Measurements from ENCODE around the gene TRMT1. TPM values are rescaled to one million over a fixed set of nuclear protein-coding genes. Genes with fewer than 3 reads are reported as not detected.

The TRMT1 gene
- total RNA-seq, 1 donor from 2014 or later, result 28.0 TPM

DNA sequence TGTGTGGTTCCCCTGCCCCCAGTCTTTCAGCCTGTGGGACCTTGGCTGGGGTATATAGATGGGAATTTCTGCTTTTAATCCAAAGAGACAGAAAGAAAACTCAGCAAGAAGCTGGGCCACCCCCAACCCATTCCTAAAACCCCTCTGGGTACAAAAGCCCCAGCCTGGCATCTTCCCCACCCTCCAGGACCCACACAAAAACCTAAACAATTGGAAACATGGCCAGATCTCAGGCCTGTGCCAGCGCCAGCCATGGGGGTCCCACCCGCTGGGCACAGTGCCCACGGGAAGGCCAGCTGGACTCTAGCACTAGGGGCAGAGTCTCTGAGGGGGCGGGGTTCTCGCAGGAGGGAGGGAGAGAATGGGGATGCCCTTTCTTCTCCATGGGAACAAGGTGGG, 22.4 kb downstream of the TRMT1 start:
- DNase-seq (ENCODE audit: extremely low spot score in 2 of 2), result no peak
- Histone ChIP-seq H3K27ac (peak overlapping the region; percentile 90), H3K4me3 (no peak overlapping the region), H3K9me3 (no peaks in the 10 kb centered on the region), H3K27me3 (no peaks in the 10 kb centered on the region), H3K4me1 (peaks cover 90% of the 10 kb centered on the region), H3K36me3 (no peaks in the 10 kb centered on the region)
- intact Hi-C loops (cut with DNase I), result loop anchor here (5.0 kb wide), 1 partner anchor 112 kb away; no protein-coding TSS in a partner anchor
- TF ChIP-seq POLR2A (IDR thresholded peaks at IDR 0.05) (no peak), POLR2AphosphoS5 (IDR thresholded peaks at IDR 0.05; ENCODE audit: insufficient read depth in 1 of 2, low read depth in 1 of 2) (no peak)
- TF ChIP-seq, protein P1, sequence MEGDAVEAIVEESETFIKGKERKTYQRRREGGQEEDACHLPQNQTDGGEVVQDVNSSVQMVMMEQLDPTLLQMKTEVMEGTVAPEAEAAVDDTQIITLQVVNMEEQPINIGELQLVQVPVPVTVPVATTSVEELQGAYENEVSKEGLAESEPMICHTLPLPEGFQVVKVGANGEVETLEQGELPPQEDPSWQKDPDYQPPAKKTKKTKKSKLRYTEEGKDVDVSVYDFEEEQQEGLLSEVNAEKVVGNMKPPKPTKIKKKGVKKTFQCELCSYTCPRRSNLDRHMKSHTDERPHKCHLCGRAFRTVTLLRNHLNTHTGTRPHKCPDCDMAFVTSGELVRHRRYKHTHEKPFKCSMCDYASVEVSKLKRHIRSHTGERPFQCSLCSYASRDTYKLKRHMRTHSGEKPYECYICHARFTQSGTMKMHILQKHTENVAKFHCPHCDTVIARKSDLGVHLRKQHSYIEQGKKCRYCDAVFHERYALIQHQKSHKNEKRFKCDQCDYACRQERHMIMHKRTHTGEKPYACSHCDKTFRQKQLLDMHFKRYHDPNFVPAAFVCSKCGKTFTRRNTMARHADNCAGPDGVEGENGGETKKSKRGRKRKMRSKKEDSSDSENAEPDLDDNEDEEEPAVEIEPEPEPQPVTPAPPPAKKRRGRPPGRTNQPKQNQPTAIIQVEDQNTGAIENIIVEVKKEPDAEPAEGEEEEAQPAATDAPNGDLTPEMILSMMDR (IDR thresholded peaks at IDR 0.05), result peak in 1 of 3 experiments; percentile 10

DNA sequence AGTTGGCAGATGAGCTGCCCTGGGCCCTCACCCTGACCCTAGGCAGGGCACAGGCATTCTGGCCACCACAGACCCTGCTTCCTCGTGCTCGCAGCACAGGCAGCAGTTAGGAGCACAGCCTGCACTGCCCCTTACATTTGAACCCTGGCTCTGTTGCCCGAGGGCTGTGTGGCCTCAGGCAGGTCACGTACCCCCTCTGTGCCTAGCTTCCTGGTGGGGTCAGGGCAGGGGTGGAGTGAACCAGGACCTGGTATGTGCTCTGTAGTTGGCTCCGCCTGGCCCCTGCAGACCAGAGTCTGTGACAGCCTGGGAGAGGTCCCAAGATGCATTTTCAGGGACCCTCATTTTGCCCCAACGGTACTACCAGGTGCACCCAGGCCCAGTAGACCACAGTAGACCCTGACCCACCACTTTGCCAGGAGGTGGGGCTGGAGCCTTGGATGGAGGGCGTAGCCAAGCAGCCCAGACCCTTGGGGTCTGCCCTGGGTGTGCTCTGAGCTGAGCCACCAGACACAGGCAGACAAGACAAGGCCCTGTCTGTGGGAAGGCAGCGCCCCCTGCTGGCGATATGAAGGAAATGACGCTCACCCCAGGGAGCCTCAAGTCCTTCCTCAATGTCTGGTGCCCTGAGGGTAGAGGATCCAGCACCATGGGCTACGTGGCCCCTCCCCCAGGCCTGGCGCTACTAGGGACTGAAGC, 23.0 kb downstream of the TRMT1 start:
- DNase-seq (ENCODE audit: extremely low spot score in 2 of 2), result no peak
- peaks cover 87% of the 10 kb centered on the region for H3K4me1 ChIP-seq
- intact Hi-C loops (cut with DNase I), result loop anchor here (5.0 kb wide), 1 partner anchor 111 kb away; no protein-coding TSS in a partner anchor

DNA sequence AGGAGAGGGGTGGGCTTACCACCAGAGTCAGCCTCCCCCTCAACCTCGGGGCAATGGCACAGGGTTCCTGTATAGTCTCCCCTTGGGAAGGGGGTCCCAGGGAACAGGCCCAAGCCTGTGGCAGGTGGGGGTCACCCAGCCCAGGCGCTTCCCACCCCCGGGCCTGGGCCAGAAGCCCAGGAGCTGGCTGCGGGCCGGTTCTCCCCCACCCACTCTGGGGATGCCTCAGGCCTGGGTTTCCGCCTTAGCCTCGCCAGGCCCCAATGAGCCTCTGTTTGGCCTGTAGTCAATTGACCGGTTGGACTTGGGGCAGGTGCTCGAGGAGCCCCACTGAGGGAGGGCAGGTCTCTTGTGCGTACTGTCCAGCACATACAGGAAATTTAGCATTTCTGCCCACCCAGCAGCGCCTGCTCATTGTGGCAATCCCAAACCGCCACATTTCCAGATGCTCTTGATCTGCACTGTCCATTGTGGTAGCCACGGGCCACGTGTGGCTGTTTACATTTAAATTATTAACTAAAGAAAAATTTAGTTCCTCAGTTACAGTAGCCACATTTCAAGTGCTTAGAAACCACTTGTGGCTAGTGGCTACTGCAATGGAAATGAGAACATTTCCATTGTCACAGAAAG, 23.8 kb downstream of the TRMT1 start:
- no peak overlapping the region for H3K4me3 ChIP-seq
- no peak for DNase-seq (ENCODE audit: extremely low spot score in 2 of 2)
- no peaks in the 10 kb centered on the region for H3K27me3 ChIP-seq
- H3K27ac ChIP-seq, result peak overlapping the region; percentile 90
- intact Hi-C loops (cut with DNase I), result loop anchor here (5.0 kb wide), 1 partner anchor 110 kb away; no protein-coding TSS in a partner anchor
- peaks cover 80% of the 10 kb centered on the region for H3K4me1 ChIP-seq
- no peaks in the 10 kb centered on the region for H3K36me3 ChIP-seq
- no peaks in the 10 kb centered on the region for H3K9me3 ChIP-seq
- TF ChIP-seq, protein P1 (IDR thresholded peaks at IDR 0.05), result no peak
- no peak for TF ChIP-seq POLR2AphosphoS5 (IDR thresholded peaks at IDR 0.05; ENCODE audit: insufficient read depth in 1 of 2, low read depth in 1 of 2)
- no peak for TF ChIP-seq POLR2A (IDR thresholded peaks at IDR 0.05)

More for the DNA sequence above, 23.0 kb downstream of the TRMT1 start:
- Histone ChIP-seq H3K27me3 (no peaks in the 10 kb centered on the region), H3K4me3 (no peak overlapping the region), H3K9me3 (no peaks in the 10 kb centered on the region), H3K27ac (peak overlapping the region; percentile 90), H3K36me3 (no peaks in the 10 kb centered on the region)
- TF ChIP-seq, protein P1 (IDR thresholded peaks at IDR 0.05), result peak; percentile 90 to 97 (median 96)
- TF ChIP-seq POLR2AphosphoS5 (IDR thresholded peaks at IDR 0.05; ENCODE audit: insufficient read depth in 1 of 2, low read depth in 1 of 2) (peak; percentile 33 to 43), POLR2A (IDR thresholded peaks at IDR 0.05) (no peak)

DNA sequence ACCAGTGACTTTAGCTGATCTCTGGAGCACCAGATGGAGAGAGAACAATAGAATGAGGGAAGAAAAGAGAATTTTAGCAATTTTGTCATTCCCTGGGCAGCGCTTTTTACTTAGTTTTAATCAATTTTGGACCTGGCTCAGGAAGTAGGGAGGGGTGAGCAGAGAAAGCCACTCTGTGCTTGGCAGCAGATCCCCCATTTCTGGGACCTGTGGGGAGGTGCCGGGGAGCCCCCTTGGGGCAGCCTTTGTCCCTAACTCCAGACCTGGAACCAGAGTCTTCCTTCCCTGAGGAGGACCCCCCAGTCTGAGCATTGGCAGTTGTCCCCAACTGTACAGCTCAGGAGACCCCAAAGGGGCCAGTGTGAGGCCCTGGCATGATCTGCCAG, 24.4 kb downstream of the TRMT1 start:
- no peak for DNase-seq (ENCODE audit: extremely low spot score in 2 of 2)
- TF ChIP-seq, protein P1 (IDR thresholded peaks at IDR 0.05), result no peak
- TF ChIP-seq POLR2A (IDR thresholded peaks at IDR 0.05) (no peak), POLR2AphosphoS5 (IDR thresholded peaks at IDR 0.05; ENCODE audit: insufficient read depth in 1 of 2, low read depth in 1 of 2) (no peak)
- Histone ChIP-seq H3K27me3 (no peaks in the 10 kb centered on the region), H3K27ac (peak overlapping the region; percentile 85), H3K9me3 (no peaks in the 10 kb centered on the region), H3K4me3 (no peak overlapping the region), H3K4me1 (peaks cover 76% of the 10 kb centered on the region), H3K36me3 (peaks cover 0 to 2% of the 10 kb centered on the region in 2 donors)
- intact Hi-C loops (cut with DNase I), result loop anchor here (5.0 kb wide), 1 partner anchor 110 kb away; no protein-coding TSS in a partner anchor
